RWPE2 (cell line): ENCODE measurements around the gene PTPRD.

Experiments
- ATAC-seq: fragments of 200-7000 bp; cut with Tn5 transposase; 3 replicates; pipeline ENCODE4 v1.9.1; 2021; ENCODE audit warnings: low read depth
- DNase-seq: peaks from one replicate; pipeline ENCODE4 v3.0.0-alpha.2; 2020; ENCODE audit warnings: low spot score
- H3K27ac ChIP-seq: fragments of 450-650 bp; 2 replicates; pipeline ENCODE4 v1.5.1; 2017; ENCODE audit warnings: mild to moderate bottlenecking; ENCODE audit not compliant: poor library complexity, severe bottlenecking
- H3K27me3 ChIP-seq: fragments of 250-450 bp; sonication (Bioruptor Pico); 2 replicates; pipeline ENCODE4 v1.5.1; 2021; ENCODE audit warnings: mild to moderate bottlenecking, moderate library complexity; ENCODE audit not compliant: insufficient read depth, poor library complexity, severe bottlenecking
- H3K36me3 ChIP-seq: fragments of 250-450 bp; sonication (Bioruptor Pico); 2 replicates; pipeline ENCODE4 v1.5.1; 2020; ENCODE audit warnings: low read depth, mild to moderate bottlenecking, moderate library complexity
- H3K4me1 ChIP-seq: fragments of 250-450 bp; sonication (Bioruptor Pico); 2 replicates; pipeline ENCODE4 v1.5.1; 2021; ENCODE audit warnings: mild to moderate bottlenecking, moderate library complexity; ENCODE audit not compliant: insufficient read depth, poor library complexity, severe bottlenecking
- H3K4me3 ChIP-seq: fragments of 250-450 bp; sonication (Bioruptor Pico); 2 replicates; pipeline ENCODE4 v1.5.1; 2021; ENCODE audit warnings: mild to moderate bottlenecking, moderate library complexity; ENCODE audit not compliant: severe bottlenecking
- H3K9me3 ChIP-seq: fragments of 250-450 bp; sonication (Bioruptor Pico); 2 replicates; pipeline ENCODE4 v1.5.1; 2021; ENCODE audit warnings: mild to moderate bottlenecking, moderate library complexity; ENCODE audit not compliant: severe bottlenecking
- TF ChIP-seq, protein P1 (sequence below): fragments of 450-650 bp; IDR thresholded peaks from one replicate; pipeline ENCODE4 v1.5.1; 2017; ENCODE audit warnings: mild to moderate bottlenecking, moderate library complexity; ENCODE audit not compliant: poor library complexity, severe bottlenecking

Gene PTPRD

DNA sequence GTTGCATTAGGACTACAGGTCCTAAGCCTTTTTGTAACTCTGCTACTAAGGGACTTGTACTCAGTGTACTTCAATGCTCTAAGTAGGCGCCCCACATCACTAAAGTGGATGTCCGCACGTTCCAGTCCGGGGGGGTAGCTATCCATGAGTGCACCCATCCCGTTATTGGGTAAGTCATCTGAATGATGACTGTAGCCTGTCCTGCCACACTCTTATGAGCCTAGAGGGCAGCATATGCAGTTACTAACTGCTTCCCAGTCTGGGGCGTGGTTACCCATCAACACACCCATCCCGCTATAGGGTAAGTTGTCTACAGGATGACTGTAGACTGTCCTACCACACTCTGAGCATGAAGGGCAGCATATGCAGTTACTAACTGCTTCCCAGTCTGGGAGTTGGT, 1053.9 kb downstream of the PTPRD start:
- Histone ChIP-seq H3K9me3 (no peaks in the 10 kb centered on the region), H3K36me3 (no peaks in the 10 kb centered on the region), H3K27ac (no peak overlapping the region), H3K4me3 (no peak overlapping the region), H3K4me1 (no peaks in the 10 kb centered on the region), H3K27me3 (no peaks in the 10 kb centered on the region)
- TF ChIP-seq, protein P1, sequence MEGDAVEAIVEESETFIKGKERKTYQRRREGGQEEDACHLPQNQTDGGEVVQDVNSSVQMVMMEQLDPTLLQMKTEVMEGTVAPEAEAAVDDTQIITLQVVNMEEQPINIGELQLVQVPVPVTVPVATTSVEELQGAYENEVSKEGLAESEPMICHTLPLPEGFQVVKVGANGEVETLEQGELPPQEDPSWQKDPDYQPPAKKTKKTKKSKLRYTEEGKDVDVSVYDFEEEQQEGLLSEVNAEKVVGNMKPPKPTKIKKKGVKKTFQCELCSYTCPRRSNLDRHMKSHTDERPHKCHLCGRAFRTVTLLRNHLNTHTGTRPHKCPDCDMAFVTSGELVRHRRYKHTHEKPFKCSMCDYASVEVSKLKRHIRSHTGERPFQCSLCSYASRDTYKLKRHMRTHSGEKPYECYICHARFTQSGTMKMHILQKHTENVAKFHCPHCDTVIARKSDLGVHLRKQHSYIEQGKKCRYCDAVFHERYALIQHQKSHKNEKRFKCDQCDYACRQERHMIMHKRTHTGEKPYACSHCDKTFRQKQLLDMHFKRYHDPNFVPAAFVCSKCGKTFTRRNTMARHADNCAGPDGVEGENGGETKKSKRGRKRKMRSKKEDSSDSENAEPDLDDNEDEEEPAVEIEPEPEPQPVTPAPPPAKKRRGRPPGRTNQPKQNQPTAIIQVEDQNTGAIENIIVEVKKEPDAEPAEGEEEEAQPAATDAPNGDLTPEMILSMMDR = no peak
- no peak for ATAC-seq
- DNase-seq = no peak

DNA sequence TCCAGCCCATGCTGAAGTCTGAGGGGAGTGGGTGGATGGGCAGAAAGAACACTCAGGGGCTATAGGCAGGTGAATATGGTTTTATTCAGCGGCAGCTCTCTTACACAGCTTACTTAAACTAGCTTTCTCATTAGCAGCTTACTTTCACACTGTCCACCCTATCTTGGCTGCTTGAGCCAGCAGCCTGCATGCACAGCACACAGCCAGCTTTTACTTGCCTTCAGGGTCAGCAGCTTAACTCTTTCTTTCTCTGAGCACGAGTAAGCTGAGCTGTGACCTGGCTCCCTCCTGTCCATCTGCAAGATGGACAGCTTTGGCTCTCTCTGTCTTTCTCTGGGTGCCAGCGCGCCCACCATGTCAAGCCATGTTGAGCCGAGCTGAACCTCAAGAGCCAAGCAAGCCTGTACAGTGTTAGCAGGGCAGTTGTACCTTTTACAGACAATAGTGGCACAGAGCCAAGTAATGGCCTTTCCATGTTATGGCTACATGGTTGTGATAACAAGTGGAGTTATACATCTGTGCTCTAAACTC, 1054.9 kb downstream of the PTPRD start:
- Histone ChIP-seq H3K9me3 (no peaks in the 10 kb centered on the region), H3K27ac (no peak overlapping the region), H3K4me1 (no peaks in the 10 kb centered on the region), H3K27me3 (no peaks in the 10 kb centered on the region), H3K36me3 (no peaks in the 10 kb centered on the region), H3K4me3 (no peak overlapping the region)
- ATAC-seq (no peak), DNase-seq (no peak)
- TF ChIP-seq, protein P1 = no peak

DNA sequence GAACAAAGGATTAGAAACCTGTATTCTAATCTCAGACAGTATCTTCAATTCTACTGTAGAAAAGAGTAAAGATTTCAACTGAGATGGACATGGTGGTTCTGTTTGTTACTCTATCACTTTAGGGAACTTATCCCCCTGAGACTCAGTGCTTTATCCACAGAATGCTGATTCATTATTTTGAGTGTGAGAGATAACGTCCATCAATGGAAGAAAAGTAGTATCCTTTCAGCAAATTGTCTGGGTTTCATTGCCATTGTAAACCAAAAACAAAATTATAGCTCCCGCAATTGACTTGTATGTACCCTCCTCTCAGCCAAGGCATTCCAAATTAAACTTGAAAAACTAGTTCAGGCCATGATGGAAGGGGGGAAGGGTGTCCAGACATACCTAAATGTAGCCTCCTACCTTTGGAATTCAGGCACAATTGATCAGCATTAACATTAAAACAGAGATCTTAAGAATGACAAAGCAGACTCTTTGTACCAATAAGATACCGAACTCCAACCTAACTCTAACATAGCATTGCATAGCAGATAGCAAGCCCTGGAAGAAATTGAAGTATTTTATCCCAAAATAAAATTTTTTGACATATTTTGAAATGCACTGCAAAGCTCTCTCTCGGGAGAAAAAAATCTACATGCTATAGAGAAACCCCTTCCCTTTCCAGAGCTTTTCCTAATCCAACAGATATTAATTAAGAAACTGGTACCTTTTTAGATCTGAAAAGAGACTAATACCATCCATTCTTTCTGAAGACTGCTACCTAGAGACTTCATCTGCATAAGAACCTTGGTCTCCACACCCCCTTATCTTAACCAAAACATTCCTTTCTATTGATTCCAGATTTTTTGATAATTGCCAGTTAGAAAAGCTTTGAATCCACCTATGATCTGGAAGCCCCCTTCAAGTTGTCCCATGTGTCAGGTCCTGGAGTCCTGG, 1055.7 kb downstream of the PTPRD start:
- ATAC-seq (no peak), DNase-seq (no peak)
- TF ChIP-seq, protein P1 = no peak
- Histone ChIP-seq H3K27me3 (no peaks in the 10 kb centered on the region), H3K4me3 (no peak overlapping the region), H3K4me1 (no peaks in the 10 kb centered on the region), H3K27ac (no peak overlapping the region), H3K36me3 (no peaks in the 10 kb centered on the region), H3K9me3 (no peaks in the 10 kb centered on the region)

DNA sequence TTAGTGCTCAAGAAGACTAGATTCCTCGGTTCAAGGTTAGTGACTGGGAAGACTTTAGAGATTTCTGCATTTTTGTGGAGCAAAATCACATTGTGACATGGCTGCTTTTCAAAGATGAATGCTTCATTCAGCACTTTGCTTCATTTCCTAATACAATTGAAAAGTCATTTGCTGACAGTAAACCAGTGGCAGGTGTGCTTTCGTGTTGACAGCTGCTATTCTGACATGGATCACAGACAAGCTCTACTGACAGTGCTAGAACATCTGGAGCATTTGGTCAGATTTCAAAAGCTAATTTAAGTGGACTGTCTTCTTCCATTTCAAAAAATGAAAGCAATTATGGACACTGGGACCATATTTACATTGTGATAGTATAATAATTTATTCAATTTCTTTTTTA, 1060.1 kb downstream of the PTPRD start:
- ATAC-seq = no peak
- no peaks in the 10 kb centered on the region for H3K9me3 ChIP-seq

More for the DNA sequence above, 1060.1 kb downstream of the PTPRD start:
- Histone ChIP-seq H3K4me1 (no peaks in the 10 kb centered on the region), H3K27me3 (no peaks in the 10 kb centered on the region), H3K36me3 (no peaks in the 10 kb centered on the region), H3K27ac (no peak overlapping the region), H3K4me3 (no peak overlapping the region)
- no peak for DNase-seq
- TF ChIP-seq, protein P1 = no peak
